ENCODE measurements around the gene ZNF223.

ZNF223 gene

DNA sequence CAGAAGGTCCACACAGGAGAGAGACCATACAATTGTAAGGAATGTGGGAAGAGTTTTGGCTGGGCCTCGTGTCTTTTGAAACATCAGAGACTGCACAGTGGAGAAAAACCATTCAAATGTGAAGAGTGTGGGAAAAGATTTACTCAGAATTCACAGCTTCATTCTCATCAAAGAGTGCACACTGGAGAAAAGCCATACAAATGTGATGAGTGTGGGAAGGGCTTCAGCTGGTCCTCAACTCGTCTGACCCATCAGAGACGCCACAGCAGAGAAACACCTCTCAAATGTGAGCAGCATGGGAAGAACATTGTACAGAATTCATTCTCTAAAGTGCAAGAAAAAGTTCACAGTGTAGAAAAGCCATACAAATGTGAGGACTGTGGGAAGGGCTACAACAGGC lies 55.9 kb downstream of the ZNF223 start:
- peaks cover 38% of the 10 kb centered on the region for H3K36me3 ChIP-seq (ENCODE audit: low read length)
- H4K20me1 ChIP-seq (ENCODE audit: low read depth, low read length) = no peaks in the 10 kb centered on the region
- no peaks in the 10 kb centered on the region for H3K27me3 ChIP-seq (ENCODE audit: low read length)
- peaks cover 28% of the 10 kb centered on the region; the same call in 1 of the 2 replicates for H3K9me3 ChIP-seq (ENCODE audit: insufficient read depth, low read length)
- no peak overlapping the region for H3K4me3 ChIP-seq (ENCODE audit: insufficient read depth, low read length, poor library complexity, severe bottlenecking)
- TF ChIP-seq, protein P1, sequence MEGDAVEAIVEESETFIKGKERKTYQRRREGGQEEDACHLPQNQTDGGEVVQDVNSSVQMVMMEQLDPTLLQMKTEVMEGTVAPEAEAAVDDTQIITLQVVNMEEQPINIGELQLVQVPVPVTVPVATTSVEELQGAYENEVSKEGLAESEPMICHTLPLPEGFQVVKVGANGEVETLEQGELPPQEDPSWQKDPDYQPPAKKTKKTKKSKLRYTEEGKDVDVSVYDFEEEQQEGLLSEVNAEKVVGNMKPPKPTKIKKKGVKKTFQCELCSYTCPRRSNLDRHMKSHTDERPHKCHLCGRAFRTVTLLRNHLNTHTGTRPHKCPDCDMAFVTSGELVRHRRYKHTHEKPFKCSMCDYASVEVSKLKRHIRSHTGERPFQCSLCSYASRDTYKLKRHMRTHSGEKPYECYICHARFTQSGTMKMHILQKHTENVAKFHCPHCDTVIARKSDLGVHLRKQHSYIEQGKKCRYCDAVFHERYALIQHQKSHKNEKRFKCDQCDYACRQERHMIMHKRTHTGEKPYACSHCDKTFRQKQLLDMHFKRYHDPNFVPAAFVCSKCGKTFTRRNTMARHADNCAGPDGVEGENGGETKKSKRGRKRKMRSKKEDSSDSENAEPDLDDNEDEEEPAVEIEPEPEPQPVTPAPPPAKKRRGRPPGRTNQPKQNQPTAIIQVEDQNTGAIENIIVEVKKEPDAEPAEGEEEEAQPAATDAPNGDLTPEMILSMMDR (IDR thresholded peaks at IDR 0.05; ENCODE audit: insufficient read depth, low read length, poor library complexity, severe bottlenecking) = no peak
- no peak for TF ChIP-seq EZH2phosphoT487 (conservative IDR thresholded peaks at IDR 0.05; ENCODE audit: low read length)
- no peak overlapping the region for H2AFZ ChIP-seq (ENCODE audit: low read depth, low read length, severe bottlenecking)
- H3K9ac ChIP-seq (ENCODE audit: low read length) = no peak overlapping the region
- H3K9me2 ChIP-seq (replicated peaks; ENCODE audit: insufficient read depth, low read length) = no peaks in the 10 kb centered on the region
- H3K4me2 ChIP-seq (ENCODE audit: low read depth, low read length, poor library complexity, severe bottlenecking) = no peak overlapping the region
- no peak overlapping the region for H3K27ac ChIP-seq (ENCODE audit: low read depth, low read length)
- no peaks in the 10 kb centered on the region for H3F3A ChIP-seq (ENCODE audit: insufficient read depth)
- H3K79me2 ChIP-seq (ENCODE audit: insufficient read depth, low read length) = no peaks in the 10 kb centered on the region

- Histone ChIP-seq H3K36me3 (ENCODE audit: low read length) (peaks cover 25% of the 10 kb centered on the region), H3K9me3 (ENCODE audit: insufficient read depth, low read length) (peaks cover 28% of the 10 kb centered on the region; the same call in 1 of the 2 replicates), H2AFZ (ENCODE audit: low read depth, low read length, severe bottlenecking) (no peak overlapping the region), H3K4me3 (ENCODE audit: insufficient read depth, low read length, poor library complexity, severe bottlenecking) (no peak overlapping the region), H3K4me2 (ENCODE audit: low read depth, low read length, poor library complexity, severe bottlenecking) (no peak overlapping the region), H3F3A (ENCODE audit: insufficient read depth) (no peaks in the 10 kb centered on the region), H3K79me2 (ENCODE audit: insufficient read depth, low read length) (peaks cover 5% of the 10 kb centered on the region; the same call in 1 of the 2 replicates), H3K9me2 (replicated peaks; ENCODE audit: insufficient read depth, low read length) (no peaks in the 10 kb centered on the region), H3K9ac (ENCODE audit: low read length) (no peak overlapping the region), H3K27me3 (ENCODE audit: low read length) (no peaks in the 10 kb centered on the region), H3K27ac (ENCODE audit: low read depth, low read length) (no peak overlapping the region), H4K20me1 (ENCODE audit: low read depth, low read length) (no peaks in the 10 kb centered on the region)
- TF ChIP-seq, protein P1 (IDR thresholded peaks at IDR 0.05; ENCODE audit: insufficient read depth, low read length, poor library complexity, severe bottlenecking) = no peak
- TF ChIP-seq EZH2phosphoT487 (conservative IDR thresholded peaks at IDR 0.05; ENCODE audit: low read length) = no peak
Measured at GRCh38 chr19:44109458-44109857, 57.6 kb downstream of the ZNF223 start.

DNA sequence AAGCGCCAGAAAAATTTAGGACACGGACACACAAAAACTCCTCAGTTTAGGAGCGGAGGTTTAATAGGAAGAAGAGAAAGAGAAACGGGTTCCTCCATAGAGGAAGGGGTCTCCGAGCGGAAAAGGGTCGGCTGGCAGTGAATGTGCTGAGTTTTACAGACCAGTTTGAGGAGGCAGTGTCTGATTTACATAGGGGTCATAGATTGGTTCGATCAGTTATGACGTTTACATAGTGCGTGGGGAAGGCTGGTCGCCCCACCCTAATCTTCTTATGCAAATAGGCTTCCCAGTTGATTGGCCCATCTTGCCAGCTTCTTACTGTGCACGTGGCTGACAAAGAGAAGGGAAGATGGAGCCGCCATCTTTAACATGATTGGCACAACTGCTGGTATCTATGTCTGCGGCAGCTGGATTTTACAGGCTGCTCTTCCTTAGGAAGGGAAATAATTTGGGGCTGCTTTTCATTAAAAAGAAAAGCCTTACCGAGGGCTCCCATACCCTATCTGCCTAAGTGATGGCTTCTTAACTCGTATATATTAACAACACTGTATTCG lies 60.2 kb downstream of the ZNF223 start:
- peaks cover 17% of the 10 kb centered on the region; the same call in 1 of the 2 replicates for H3K9me3 ChIP-seq (ENCODE audit: insufficient read depth, low read length)
- H3K9me2 ChIP-seq (replicated peaks; ENCODE audit: insufficient read depth, low read length) = no peaks in the 10 kb centered on the region
- no peak overlapping the region for H3K9ac ChIP-seq (ENCODE audit: low read length)
- H3F3A ChIP-seq (ENCODE audit: insufficient read depth) = no peaks in the 10 kb centered on the region
- no peaks in the 10 kb centered on the region for H4K20me1 ChIP-seq (ENCODE audit: low read depth, low read length)
- peak overlapping the region; percentile 96 for H3K4me3 ChIP-seq (ENCODE audit: insufficient read depth, low read length, poor library complexity, severe bottlenecking)
- H3K27me3 ChIP-seq (ENCODE audit: low read length) = no peaks in the 10 kb centered on the region
- TF ChIP-seq EZH2phosphoT487 (conservative IDR thresholded peaks at IDR 0.05; ENCODE audit: low read length) = no peak
- TF ChIP-seq, protein P1 (IDR thresholded peaks at IDR 0.05; ENCODE audit: insufficient read depth, low read length, poor library complexity, severe bottlenecking) = no peak
- H3K4me2 ChIP-seq (ENCODE audit: low read depth, low read length, poor library complexity, severe bottlenecking) = peak overlapping the region; percentile 95
- peaks cover 5% of the 10 kb centered on the region; the same call in 1 of the 2 replicates for H3K79me2 ChIP-seq (ENCODE audit: insufficient read depth, low read length)
- peaks cover 14% of the 10 kb centered on the region for H3K36me3 ChIP-seq (ENCODE audit: low read length)
- no peak overlapping the region for H3K27ac ChIP-seq (ENCODE audit: low read depth, low read length)
- H2AFZ ChIP-seq (ENCODE audit: low read depth, low read length, severe bottlenecking) = no peak overlapping the region

All from SU-DHL-6 (cell line).